HG02938 (cell line): Measurements from ENCODE around the gene ACOT2.
"Not testable (repeated sequence)": the region's sequence is repeated elsewhere in the genome, so short reads cannot be mapped to it uniquely, and the experiment has no call there.

Experiments
- ATAC-seq: cut with Tn5 transposase; IDR thresholded peaks from one replicate; pipeline ENCODE4 v1.9.1; 2021; ENCODE audit warnings: mild to moderate bottlenecking, moderate library complexity; ENCODE audit not compliant: unreplicated experiment

ACOT2 gene

GRCh38 chr14:73569185-73569958, at the start of gene ACOT2:
Gene ACOT2, plus strand, starts transcription at chr14:73569213. Its CDS starts 28 bp downstream, at chr14:73569241.
- ATAC-seq = peak; percentile 48

GRCh38 chr14:73521229-73521628, 47.8 kb upstream of the ACOT2 start:
- no peak for ATAC-seq

- no peak for ATAC-seq
Measured at GRCh38 chr14:73524493-73524892, 44.5 kb upstream of the ACOT2 start.

DNA sequence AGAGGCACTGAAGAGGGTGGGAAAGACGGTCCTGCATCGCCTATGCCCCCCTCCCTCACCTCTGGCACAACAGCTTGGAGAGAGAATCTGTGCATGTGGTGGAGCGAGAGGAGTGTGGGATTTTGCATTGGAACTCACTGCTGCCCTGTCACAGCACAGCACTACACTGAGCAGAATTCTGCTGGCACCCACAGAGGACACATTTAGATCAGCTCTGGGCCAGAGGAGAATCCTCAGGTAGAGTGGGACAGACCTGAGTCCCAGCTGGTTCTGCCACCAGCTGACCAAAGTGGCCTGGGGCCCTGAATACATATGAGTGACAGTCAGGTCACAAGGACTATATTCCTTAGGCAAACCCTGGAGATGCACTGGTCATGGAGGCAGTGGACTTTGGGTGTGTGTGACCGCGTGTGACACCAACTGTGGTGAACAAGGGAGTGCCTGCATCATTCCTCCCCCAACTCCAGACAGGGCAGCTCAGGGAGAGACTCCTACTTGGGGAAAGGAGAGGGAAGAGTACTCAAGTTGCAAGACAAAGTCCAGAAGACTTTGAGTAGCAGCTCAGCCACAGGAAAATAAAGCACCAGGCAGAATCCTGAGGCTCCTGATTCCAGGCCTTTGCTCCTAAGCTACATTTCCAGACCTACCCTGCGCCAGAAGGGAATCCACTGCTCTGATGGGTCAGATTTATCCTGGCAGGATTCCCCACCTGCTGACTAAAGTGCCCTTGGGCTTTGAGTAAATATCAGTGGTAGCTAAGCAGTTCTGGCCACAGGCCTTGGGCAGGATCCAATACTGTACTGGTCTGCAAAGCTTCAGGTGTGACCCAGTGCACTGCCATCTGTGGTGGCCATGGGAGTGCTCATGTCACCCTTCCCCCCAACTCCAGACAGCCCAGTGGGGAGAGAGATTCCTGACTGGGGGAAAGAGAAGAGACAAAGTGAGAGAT, 42.7 kb upstream of the ACOT2 start:
- ATAC-seq = no peak

GRCh38 chr14:73529356-73529755, 39.7 kb upstream of the ACOT2 start:
- not testable (repeated sequence) for ATAC-seq

GRCh38 chr14:73531971-73532370, 37.0 kb upstream of the ACOT2 start:
- ATAC-seq = not testable (repeated sequence)

DNA sequence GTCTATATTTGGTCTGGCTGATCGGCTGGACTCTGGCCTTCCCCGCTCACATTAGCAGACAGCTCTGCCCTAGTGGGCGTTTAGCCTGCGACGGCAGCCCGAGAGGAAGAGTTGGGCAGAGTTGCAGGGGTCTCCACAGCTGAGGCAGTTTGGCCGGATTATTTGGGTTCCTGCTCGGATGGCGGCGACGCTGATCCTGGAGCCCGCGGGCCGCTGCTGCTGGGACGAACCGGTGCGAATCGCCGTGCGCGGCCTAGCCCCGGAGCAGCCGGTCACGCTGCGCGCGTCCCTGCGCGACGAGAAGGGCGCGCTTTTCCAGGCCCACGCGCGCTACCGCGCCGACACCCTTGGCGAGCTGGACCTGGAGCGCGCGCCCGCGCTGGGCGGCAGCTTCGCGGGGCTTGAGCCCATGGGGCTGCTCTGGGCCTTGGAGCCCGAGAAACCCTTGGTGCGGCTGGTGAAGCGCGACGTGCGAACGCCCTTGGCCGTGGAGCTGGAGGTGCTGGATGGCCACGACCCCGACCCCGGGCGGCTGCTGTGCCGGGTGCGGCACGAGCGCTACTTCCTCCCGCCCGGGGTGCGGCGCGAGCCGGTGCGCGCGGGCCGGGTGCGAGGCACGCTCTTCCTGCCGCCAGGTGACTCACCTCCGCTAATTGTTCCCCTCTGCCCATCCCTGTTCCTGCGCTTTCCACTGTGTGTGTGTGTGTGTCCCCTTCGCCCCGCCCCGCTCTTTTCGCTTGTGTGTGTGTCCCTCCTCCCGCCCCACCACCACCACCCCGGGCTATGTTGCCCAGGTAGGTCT, 31.6 kb upstream of the ACOT2 start:
- ATAC-seq = not testable (repeated sequence)

- ATAC-seq = not testable (repeated sequence)
Measured at GRCh38 chr14:73539017-73539416, 30.0 kb upstream of the ACOT2 start.

DNA sequence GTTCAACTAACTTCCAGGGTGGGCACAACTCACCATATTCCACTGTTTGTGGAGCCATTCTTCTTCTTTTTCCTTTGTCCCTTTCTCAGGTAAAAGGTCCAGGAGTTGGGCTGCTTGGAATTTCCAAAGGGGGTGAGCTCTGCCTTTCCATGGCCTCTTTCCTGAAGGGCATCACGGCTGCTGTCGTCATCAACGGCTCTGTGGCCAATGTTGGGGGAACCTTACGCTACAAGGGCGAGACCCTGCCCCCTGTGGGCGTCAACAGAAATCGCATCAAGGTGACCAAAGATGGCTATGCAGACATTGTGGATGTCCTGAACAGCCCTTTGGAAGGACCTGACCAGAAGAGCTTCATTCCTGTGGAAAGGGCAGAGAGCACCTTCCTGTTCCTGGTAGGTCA, 26.1 kb upstream of the ACOT2 start:
- not testable (repeated sequence) for ATAC-seq

DNA sequence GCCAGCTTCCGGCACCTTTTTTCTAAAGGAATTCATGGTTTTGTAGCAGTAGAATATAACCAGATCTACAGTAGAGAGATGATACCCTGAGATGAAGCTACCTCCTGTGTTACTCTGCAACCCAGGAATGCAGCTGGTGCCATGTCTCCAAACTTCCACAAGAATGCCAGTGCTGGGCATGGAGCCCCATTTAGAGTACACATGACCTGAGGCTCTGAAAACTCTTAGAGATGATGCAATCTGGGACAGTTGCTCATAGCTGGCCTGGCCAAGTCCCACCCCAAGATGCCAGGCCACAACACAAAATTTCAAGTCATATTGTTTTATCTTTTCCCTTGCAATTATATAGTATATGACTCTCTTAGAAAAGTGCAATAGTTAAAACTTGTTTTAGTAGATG, 23.7 kb upstream of the ACOT2 start:
- not testable (repeated sequence) for ATAC-seq

GRCh38 chr14:73549097-73549496, 19.9 kb upstream of the ACOT2 start:
- ATAC-seq = not testable (repeated sequence)

- not testable (repeated sequence) for ATAC-seq
Measured at GRCh38 chr14:73549889-73550524, 19.0 kb upstream of the ACOT2 start.

GRCh38 chr14:73553845-73554244, 15.2 kb upstream of the ACOT2 start:
- ATAC-seq = no peak

DNA sequence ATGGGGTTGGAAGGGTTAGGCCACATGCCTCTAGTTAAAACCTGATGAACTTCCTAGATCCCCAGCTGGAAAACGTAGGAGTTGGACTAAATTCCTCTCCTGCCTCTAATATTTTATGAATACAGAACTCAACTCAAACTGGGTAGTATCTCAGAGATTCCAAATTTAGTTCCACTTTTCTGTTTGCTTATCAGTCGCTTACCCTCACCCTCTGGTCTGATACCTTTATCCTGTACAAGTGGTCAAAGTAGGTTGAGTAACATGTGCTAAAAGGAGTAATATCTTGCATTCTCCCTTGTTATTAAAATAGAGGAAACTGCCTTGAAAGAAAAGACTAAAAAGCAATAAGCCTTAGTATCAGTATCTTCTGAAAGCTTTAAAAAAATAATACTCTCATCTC, 11.8 kb upstream of the ACOT2 start:
- ATAC-seq = not testable (repeated sequence)

DNA sequence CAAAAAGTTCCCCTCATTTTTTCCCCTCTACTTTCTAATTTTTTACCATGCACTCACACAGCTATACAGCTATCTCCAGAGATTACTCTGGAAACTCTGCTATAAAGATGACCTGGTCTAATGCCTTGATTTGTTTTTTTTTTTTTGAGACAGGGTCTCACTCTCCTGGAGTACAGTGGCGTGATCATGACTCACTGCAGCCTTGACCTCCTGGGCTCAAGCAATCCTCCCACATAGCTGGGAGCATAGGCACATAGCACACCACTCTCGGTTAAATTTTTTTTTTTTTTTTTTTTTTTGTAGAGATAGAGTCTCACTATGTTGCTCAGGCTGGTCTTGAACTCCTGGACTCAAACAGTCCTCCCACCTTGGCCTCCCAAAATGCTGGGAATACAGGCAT, 10.8 kb upstream of the ACOT2 start:
- not testable (repeated sequence) for ATAC-seq

DNA sequence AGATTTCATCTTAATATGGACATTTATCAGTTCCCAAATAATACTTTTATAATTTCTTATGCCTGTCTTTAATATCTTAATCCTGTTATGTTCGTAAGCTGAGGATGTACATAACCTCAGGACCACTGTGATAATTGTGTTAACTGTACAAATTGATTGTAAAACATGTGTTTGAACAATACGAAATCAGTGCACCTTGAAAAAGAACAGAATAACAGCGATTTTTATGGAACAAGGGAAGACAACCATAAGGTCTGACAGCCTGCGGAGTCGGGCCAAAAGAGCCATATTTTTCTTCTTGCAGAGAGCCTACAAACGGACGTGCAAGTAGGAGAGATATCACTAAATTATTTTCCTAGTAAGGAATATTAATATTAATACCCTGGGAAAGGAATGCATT, 6.8 kb upstream of the ACOT2 start:
- ATAC-seq = not testable (repeated sequence)

DNA sequence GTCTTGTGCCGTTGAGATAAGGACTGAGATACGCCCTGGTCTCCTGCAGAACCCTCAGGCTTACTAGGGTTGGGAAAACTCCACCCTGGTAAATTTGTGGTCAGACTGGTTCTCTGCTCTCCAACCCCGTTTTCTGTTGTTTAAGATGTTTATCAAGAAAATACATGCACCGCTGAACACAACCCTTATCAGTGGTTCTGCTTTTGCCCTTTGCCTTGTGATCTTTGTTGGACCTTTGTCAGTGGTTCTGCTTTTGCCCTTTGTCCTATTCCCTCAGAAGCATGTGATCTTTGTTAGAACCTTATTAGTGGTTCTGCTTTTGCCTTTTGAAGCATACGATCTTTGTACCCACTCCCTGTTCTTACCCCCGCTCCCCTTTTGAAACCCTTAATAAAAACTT, 6.3 kb upstream of the ACOT2 start:
- ATAC-seq = not testable (repeated sequence)

DNA sequence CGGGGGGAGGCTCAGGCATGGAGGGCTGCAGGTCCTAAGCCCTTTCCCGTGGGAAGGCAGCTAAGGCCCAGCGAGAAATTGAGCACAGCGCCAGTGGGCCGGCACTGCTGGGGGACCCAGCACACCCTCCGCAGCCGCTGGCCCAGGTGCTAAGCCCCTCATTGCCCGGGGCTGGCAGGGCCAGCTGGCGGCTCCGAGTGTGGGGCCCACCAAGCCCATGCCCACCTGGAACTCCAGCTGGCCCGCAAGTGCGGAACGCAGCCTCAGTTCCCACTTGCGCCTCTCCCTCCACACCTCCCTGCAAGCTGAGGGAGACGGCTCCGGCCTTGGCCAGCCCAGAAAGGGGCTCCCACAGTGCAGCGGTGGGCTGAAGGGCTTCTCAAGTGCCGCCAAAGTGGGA, 2.6 kb upstream of the ACOT2 start:
- not testable (repeated sequence) for ATAC-seq

GRCh38 chr14:73566935-73567334, 2.1 kb upstream of the ACOT2 start:
- ATAC-seq = not testable (repeated sequence)

GRCh38 chr14:73567358-73567757, 1.7 kb upstream of the ACOT2 start:
- no peak for ATAC-seq
